GM19452 (cell line): Measurements from ENCODE around the gene FAM120B.
A peak's percentile ranks its signal among the peaks of the same experiment; 100 is the strongest.

Experiments
- ATAC-seq: cut with Tn5 transposase; IDR thresholded peaks from one replicate; pipeline ENCODE4 v1.9.1; 2021; ENCODE audit not compliant: unreplicated experiment

The FAM120B gene

GRCh38 chr6:170271771-170272314, 34.7 kb upstream of the FAM120B start:
- ATAC-seq: peak; percentile 95

GRCh38 chr6:170272341-170273065, 34.1 kb upstream of the FAM120B start:
- no peak for ATAC-seq

- no peak for ATAC-seq
These were observed 33.4 kb upstream of the FAM120B start for GRCh38 chr6:170273191-170273590.

GRCh38 chr6:170273681-170274080, 32.9 kb upstream of the FAM120B start:
- no peak for ATAC-seq

- no peak for ATAC-seq
These were observed 31.6 kb upstream of the FAM120B start for GRCh38 chr6:170274713-170275560.

- ATAC-seq: no peak
These were observed 30.0 kb upstream of the FAM120B start for GRCh38 chr6:170276369-170277057.

GRCh38 chr6:170277893-170278742, 28.4 kb upstream of the FAM120B start:
- no peak for ATAC-seq

- ATAC-seq: no peak
These were observed 27.8 kb upstream of the FAM120B start for GRCh38 chr6:170278743-170279094.

GRCh38 chr6:170279426-170279825, 27.1 kb upstream of the FAM120B start:
- ATAC-seq: no peak

GRCh38 chr6:170279977-170280688, 26.4 kb upstream of the FAM120B start:
- no peak for ATAC-seq

GRCh38 chr6:170280689-170281045, 25.9 kb upstream of the FAM120B start:
- no peak for ATAC-seq

- ATAC-seq: no peak
These were observed 24.9 kb upstream of the FAM120B start for GRCh38 chr6:170281331-170282292.

GRCh38 chr6:170282512-170283158, 23.9 kb upstream of the FAM120B start:
- ATAC-seq: no peak

GRCh38 chr6:170283212-170284081, 23.1 kb upstream of the FAM120B start:
- no peak for ATAC-seq

GRCh38 chr6:170284126-170284773, 22.3 kb upstream of the FAM120B start:
- no peak for ATAC-seq

GRCh38 chr6:170284866-170285469, 21.6 kb upstream of the FAM120B start:
- ATAC-seq: no peak
